IgD-negative memory B cell (primary cell): ENCODE results near the gene BDNF. TPM values are rescaled to one million over a fixed set of nuclear protein-coding genes. Genes with fewer than 3 reads are reported as not detected.
"Not testable (repeated sequence)": the region's sequence is repeated elsewhere in the genome, so short reads cannot be mapped to it uniquely, and the experiment has no call there.

Experiments
- H3K27ac Mint-ChIP-seq, 3 donors: one replicate each; pipeline ENCODE4 v1.8.0; 2020 to 2022; ENCODE audit warnings: mild to moderate bottlenecking in 3 of 3, mixed read lengths in 3 of 3, moderate library complexity in 1 of 3
- H3K27me3 Mint-ChIP-seq: one replicate; pipeline ENCODE4 v1.8.0; 2021; ENCODE audit warnings: mixed read lengths
- H3K36me3 Mint-ChIP-seq: one replicate; pipeline ENCODE4 v1.8.0; 2020; ENCODE audit warnings: mild to moderate bottlenecking, mixed read lengths
- H3K4me1 Mint-ChIP-seq, 3 donors: one replicate each; pipeline ENCODE4 v1.8.0; 2020 to 2022; ENCODE audit warnings: mixed read lengths in 3 of 3, mild to moderate bottlenecking in 1 of 3
- H3K4me3 Mint-ChIP-seq, 4 donors: one replicate each; pipeline ENCODE4 v1.8.0; 2020 to 2022; ENCODE audit warnings: mild to moderate bottlenecking in 4 of 4, mixed read lengths in 4 of 4, moderate library complexity in 3 of 4
- H3K9me3 Mint-ChIP-seq, 3 donors: one replicate each; pipeline ENCODE4 v1.8.0; 2020 to 2021; ENCODE audit warnings: mixed read lengths in 3 of 3, mild to moderate bottlenecking in 1 of 3
- polyA plus RNA-seq: library from polyadenylated mRNA; unstranded; fragments of 300-500 nt; fragmentation: Illumina TruSeq; gene quantifications from one replicate; pipeline ENCODE4 v1.2.3, GENCODE V29; 2021

The BDNF gene
- polyA plus RNA-seq, 1 donor from 2014 or later = not detected

GRCh38 chr11:27663326-27663725 lies 36.9 kb downstream of the BDNF start:
- Mint-ChIP-seq H3K36me3 (peaks cover 10% of the 10 kb centered on the region), H3K9me3 (peaks cover 2 to 13% (median 4%) of the 10 kb centered on the region in 3 donors), H3K4me1 (no peaks in the 10 kb centered on the region), H3K27me3 (peaks cover 2% of the 10 kb centered on the region), H3K4me3 (no peak overlapping the region), H3K27ac (no peak overlapping the region)

DNA sequence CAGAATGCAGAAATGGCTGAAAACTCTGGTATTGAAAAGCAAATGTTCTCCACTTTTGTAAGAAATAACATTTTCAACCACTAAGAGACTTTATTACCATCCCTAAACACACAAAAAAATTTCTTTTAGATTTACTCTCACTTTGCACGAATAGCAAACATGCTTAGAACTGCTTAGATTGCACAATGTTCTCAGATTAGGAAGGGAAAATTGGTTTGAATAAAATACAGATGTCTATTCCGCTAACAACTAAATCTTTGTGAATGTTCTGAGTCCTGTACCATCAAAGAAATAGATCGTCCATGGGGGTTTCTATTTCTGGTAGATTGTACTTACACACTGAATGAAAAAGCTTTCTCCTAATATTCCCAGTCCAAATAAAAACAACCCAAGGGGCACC lies 40.1 kb downstream of the BDNF start:
- Mint-ChIP-seq H3K9me3 (peaks cover 0 to 6% (median 2%) of the 10 kb centered on the region in 3 donors), H3K4me1 (no peaks in the 10 kb centered on the region), H3K27me3 (peaks cover 2% of the 10 kb centered on the region), H3K27ac (no peak overlapping the region), H3K4me3 (no peak overlapping the region), H3K36me3 (peaks cover 11% of the 10 kb centered on the region)

GRCh38 chr11:27658535-27659236 lies 41.6 kb downstream of the BDNF start:
- H3K27me3 Mint-ChIP-seq = peaks cover 2% of the 10 kb centered on the region
- no peak overlapping the region for H3K4me3 Mint-ChIP-seq
- no peak overlapping the region for H3K27ac Mint-ChIP-seq
- H3K36me3 Mint-ChIP-seq = peaks cover 13% of the 10 kb centered on the region
- H3K9me3 Mint-ChIP-seq = peaks cover 0 to 6% (median 2%) of the 10 kb centered on the region in 3 donors
- H3K4me1 Mint-ChIP-seq = no peaks in the 10 kb centered on the region

- H3K27me3 Mint-ChIP-seq = peaks cover 2% of the 10 kb centered on the region
- peaks cover 13% of the 10 kb centered on the region for H3K36me3 Mint-ChIP-seq
- no peak overlapping the region for H3K4me3 Mint-ChIP-seq
- peaks cover 0 to 6% (median 2%) of the 10 kb centered on the region in 3 donors for H3K9me3 Mint-ChIP-seq
- H3K27ac Mint-ChIP-seq = no peak overlapping the region
- no peaks in the 10 kb centered on the region for H3K4me1 Mint-ChIP-seq
These were observed 43.3 kb downstream of the BDNF start for GRCh38 chr11:27656806-27657483.

GRCh38 chr11:27656320-27656719 lies 43.9 kb downstream of the BDNF start:
- Mint-ChIP-seq H3K4me1 (no peaks in the 10 kb centered on the region), H3K4me3 (no peak overlapping the region), H3K9me3 (peaks cover 0 to 2% (median 0%) of the 10 kb centered on the region in 3 donors), H3K27ac (no peak overlapping the region), H3K27me3 (no peaks in the 10 kb centered on the region), H3K36me3 (peaks cover 10% of the 10 kb centered on the region)

DNA sequence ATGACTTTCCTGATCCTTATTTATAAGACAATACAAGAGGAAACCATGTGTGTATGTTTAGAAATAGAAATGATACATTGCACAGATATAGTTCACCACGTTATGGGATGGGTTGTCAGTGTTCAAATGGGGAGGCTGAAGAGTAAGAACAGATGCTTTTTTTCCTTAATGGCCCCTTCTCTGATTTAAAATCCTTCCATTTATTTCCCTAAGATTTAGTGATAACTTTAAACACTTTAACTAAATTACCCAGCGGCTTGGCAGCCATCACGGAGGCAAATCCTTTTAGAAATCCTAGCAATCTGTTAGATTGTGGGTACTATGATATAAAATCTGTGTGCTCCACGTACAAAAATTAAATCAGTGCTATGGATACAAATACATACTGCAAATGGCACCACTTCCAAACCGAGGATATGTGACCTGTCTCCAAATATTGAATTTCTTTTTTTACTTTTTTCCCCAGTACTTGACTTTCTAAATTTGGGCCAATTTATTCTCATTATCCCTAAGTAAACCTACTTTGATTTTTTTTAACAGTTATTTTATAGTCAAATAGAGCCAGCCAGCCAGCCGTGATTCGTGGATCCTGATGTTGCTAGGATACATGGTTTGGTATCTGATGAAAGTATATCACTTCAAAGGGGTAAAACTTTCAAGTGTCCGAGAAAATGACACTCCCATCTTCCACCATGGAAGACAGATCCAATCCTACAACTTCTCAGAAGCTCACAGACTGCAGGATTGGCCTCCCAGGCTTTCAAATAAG lies 46.1 kb downstream of the BDNF start:
- no peaks in the 10 kb centered on the region for H3K27me3 Mint-ChIP-seq
- no peak overlapping the region for H3K27ac Mint-ChIP-seq
- H3K4me1 Mint-ChIP-seq = no peaks in the 10 kb centered on the region
- H3K9me3 Mint-ChIP-seq = peaks cover 0 to 2% (median 0%) of the 10 kb centered on the region in 3 donors
- H3K36me3 Mint-ChIP-seq = peaks cover 6% of the 10 kb centered on the region
- H3K4me3 Mint-ChIP-seq = no peak overlapping the region

DNA sequence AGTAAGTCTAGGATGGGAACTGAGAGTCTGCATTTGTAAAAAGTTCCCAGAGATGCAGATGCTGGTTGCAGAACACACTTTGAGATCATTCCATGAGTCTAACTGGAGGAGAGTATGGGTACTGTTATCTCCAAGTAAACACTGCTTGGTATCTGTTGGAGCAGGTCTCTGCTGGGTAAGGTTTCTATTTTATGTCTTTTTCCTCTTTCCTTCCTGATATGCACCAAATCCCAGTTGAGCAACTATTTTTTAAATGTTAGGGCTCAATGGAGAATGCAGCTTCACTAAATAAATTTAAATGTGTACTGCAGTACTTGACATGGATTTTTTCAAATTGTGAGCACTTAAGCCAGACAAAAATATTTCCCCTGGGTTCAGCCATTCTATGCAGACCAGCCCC lies 48.5 kb downstream of the BDNF start:
- Mint-ChIP-seq H3K9me3 (no peaks in the 10 kb centered on the region), H3K4me1 (no peaks in the 10 kb centered on the region), H3K27ac (no peak overlapping the region), H3K27me3 (no peaks in the 10 kb centered on the region), H3K36me3 (peaks cover 2% of the 10 kb centered on the region), H3K4me3 (no peak overlapping the region)

- H3K36me3 Mint-ChIP-seq = peaks cover 2% of the 10 kb centered on the region
- H3K27ac Mint-ChIP-seq = no peak overlapping the region
- no peaks in the 10 kb centered on the region for H3K4me1 Mint-ChIP-seq
- no peaks in the 10 kb centered on the region for H3K9me3 Mint-ChIP-seq
- no peaks in the 10 kb centered on the region for H3K27me3 Mint-ChIP-seq
- H3K4me3 Mint-ChIP-seq = no peak overlapping the region
These were observed 49.3 kb downstream of the BDNF start for GRCh38 chr11:27650988-27651387.

DNA sequence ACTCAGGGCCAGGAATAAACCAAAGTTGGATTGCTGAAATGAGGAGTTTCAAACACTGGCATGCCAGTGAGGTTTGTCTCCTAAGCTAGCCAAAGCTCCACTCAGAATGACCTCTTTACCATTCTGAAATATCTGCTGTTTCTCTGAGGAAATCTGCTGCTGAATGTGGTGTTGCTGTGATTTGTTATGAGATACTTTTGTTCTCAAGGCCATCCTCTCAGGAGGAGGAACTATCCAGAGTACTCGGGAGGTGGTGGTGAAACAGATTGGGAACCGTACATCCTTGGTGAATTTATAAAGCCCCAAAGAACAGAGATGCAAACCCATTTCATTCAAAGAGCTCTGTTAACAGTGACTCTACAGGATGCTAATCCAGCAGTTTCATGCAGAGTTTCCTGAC lies 50.5 kb downstream of the BDNF start:
- H3K9me3 Mint-ChIP-seq = no peaks in the 10 kb centered on the region
- H3K4me1 Mint-ChIP-seq = no peaks in the 10 kb centered on the region
- no peak overlapping the region for H3K4me3 Mint-ChIP-seq
- no peaks in the 10 kb centered on the region for H3K27me3 Mint-ChIP-seq
- no peaks in the 10 kb centered on the region for H3K36me3 Mint-ChIP-seq
- H3K27ac Mint-ChIP-seq = no peak overlapping the region

DNA sequence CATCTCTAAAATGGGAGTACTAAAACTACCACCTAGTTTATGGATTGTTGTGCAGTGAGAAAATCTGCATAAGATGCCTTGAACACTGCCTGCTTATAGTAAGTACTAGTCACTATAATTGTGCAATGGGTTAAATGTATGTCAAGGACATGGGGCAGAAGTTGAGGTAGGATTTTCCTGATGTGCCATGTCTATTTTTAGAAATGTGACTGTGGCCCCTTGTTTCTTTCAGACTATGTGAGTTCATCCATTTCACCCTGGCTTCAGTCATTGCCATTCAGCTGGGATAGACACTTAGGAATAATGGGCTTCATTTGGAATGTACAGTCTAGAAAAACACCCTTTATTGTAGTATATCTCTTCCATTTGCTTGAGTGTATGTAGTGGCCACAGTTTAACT lies 51.4 kb downstream of the BDNF start:
- H3K9me3 Mint-ChIP-seq = no peaks in the 10 kb centered on the region
- H3K27ac Mint-ChIP-seq = no peak overlapping the region
- H3K4me3 Mint-ChIP-seq = no peak overlapping the region
- no peaks in the 10 kb centered on the region for H3K36me3 Mint-ChIP-seq
- no peaks in the 10 kb centered on the region for H3K4me1 Mint-ChIP-seq
- no peaks in the 10 kb centered on the region for H3K27me3 Mint-ChIP-seq

DNA sequence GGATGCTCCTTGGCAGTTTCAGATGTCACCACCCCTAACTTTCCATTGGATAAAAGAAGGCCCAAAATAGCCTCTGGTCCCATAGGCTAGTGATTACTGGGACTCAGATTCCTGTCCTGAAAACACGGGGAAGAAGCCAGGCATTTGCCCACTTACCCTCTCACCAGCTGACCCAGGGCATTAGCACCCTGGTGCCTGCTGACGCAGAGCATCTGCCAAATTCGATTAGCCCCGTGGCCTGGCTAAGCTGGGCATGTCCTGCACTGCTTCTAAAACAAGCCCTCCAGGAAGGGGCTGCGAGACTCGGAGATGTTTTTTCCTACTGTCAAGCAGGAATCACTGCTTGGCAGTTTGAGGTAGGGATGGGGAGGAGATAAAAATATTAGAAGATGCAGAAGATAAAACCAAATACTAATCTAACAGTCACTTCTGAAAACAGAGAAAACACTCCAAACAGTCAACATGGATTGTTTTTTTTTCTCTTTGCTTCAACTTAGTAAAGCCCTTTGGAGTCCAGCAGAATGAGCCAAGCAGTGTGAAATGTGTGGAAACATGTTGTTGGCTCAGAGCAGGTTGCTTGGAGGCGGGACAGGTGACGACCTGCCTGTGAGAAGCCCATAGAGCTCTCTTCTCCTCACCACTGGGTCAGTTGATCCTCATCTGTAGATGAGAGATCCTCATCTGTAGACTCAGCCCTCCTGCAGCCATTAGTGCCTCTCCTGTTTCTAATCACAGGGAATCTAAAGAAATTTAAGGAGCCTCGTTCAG lies 54.0 kb downstream of the BDNF start:
- no peak overlapping the region for H3K27ac Mint-ChIP-seq
- H3K36me3 Mint-ChIP-seq = peaks cover 2% of the 10 kb centered on the region
- no peak overlapping the region for H3K4me3 Mint-ChIP-seq
- no peaks in the 10 kb centered on the region for H3K9me3 Mint-ChIP-seq
- no peaks in the 10 kb centered on the region for H3K27me3 Mint-ChIP-seq
- no peaks in the 10 kb centered on the region for H3K4me1 Mint-ChIP-seq

DNA sequence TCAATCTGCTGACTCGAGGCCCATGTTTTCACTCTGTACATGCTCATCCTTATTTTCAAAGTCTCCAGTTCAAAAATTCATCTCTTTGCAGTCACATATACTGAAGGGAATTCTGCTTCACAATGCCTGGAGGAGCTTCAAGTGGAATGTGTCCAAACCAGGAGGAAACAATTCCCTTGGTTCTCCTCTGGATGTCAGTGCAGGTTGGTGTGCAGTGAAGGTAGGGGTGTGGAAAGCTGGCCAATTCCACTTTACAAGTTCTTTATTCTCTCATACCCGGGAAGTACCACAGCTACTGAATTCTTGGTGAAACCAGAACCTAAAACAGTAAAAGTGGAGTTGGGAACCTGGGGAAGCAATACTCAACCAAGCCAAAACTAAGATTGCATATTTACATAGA lies 57.3 kb downstream of the BDNF start:
- H3K4me3 Mint-ChIP-seq = no peak overlapping the region
- no peak overlapping the region for H3K27ac Mint-ChIP-seq

GRCh38 chr11:27640954-27641353 lies 59.3 kb downstream of the BDNF start:
- H3K4me1 Mint-ChIP-seq = no peaks in the 10 kb centered on the region
- no peak overlapping the region for H3K27ac Mint-ChIP-seq
- peaks cover 0 to 4% (median 0%) of the 10 kb centered on the region in 3 donors for H3K9me3 Mint-ChIP-seq
- H3K4me3 Mint-ChIP-seq = no peak overlapping the region
- no peaks in the 10 kb centered on the region for H3K27me3 Mint-ChIP-seq
- peaks cover 4% of the 10 kb centered on the region for H3K36me3 Mint-ChIP-seq

More for the DNA sequence above, 57.3 kb downstream of the BDNF start:
- no peaks in the 10 kb centered on the region for H3K9me3 Mint-ChIP-seq
- peaks cover 4% of the 10 kb centered on the region for H3K36me3 Mint-ChIP-seq
- no peaks in the 10 kb centered on the region for H3K4me1 Mint-ChIP-seq
- H3K27me3 Mint-ChIP-seq = no peaks in the 10 kb centered on the region

DNA sequence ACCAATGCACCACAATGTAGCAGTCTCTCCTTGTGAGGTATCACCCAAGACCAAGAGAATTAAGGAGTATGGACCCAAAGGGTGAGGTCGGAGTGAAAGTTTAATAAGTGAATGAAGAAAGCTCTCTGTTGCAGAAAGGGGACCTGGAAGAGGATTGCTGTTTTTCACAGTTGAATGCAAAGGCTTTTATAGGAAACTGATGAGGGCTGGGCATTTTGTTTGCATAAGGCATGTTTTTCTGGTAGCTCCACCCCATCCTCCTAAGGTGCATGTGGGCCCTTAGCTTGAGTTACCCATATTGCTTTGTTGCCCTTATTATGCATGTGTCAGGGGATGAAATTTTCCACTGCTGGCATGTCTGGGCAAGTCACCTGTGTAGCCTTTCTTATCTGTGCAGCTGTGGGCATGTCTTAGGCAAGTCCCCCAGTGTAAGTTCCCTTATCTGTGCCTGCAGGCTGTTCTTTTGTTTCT lies 64.7 kb downstream of the BDNF start:
- no peaks in the 10 kb centered on the region for H3K27me3 Mint-ChIP-seq
- no peak overlapping the region for H3K4me3 Mint-ChIP-seq
- peaks cover 5% of the 10 kb centered on the region for H3K36me3 Mint-ChIP-seq
- no peak overlapping the region for H3K27ac Mint-ChIP-seq
- peaks cover 0 to 6% (median 2%) of the 10 kb centered on the region in 3 donors for H3K9me3 Mint-ChIP-seq
- H3K4me1 Mint-ChIP-seq = no peaks in the 10 kb centered on the region

- not testable (repeated sequence) for H3K4me3 Mint-ChIP-seq
These were observed 65.5 kb downstream of the BDNF start for GRCh38 chr11:27634776-27635175.

More at GRCh38 chr11:27634776-27635175, 65.5 kb downstream of the BDNF start:
- not testable (repeated sequence) for H3K27ac Mint-ChIP-seq, H3K36me3 Mint-ChIP-seq, H3K27me3 Mint-ChIP-seq, H3K9me3 Mint-ChIP-seq, H3K4me1 Mint-ChIP-seq
